Tongue (tissue), 2 donors: ENCODE measurements around the gene AQP3. TPM values are rescaled to one million over a fixed set of nuclear protein-coding genes. Genes with fewer than 3 reads are reported as not detected.
"Not testable (repeated sequence)": the region's sequence is repeated elsewhere in the genome, so short reads cannot be mapped to it uniquely, and the experiment has no call there.

Experiments used
- DNase-seq: peaks from one replicate; pipeline ENCODE4 v3.0.0-alpha.2; 2015
- total RNA-seq: library from RNA; depleted of rRNA; stranded (reverse); fragments of >200 nt; gene quantifications from one replicate; pipeline ENCODE4 v1.2.3, GENCODE V29; 2014

The AQP3 gene
- total RNA-seq, 1 donor from 2014 or later: 143 TPM

DNA sequence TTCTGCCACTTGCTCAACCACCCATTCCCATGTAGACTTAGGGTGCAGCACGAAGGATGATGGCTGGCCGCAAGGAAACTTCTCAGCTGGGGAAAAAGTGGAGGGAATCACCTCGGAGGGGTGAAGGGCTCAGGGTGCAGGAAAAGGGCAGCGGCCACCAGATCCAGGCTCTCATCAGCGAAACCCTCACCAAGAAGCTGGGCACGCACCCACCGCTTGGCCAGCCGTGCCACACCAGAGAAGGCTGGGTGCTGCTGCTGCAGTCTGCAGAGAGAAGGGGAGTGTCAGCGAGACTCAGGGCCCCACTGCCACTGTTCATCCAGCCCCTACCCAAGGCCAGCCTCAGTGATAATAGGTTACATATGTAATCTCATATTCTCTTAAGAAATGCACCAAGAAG lies 17.7 kb upstream of the AQP3 start:
- no peak for DNase-seq

DNA sequence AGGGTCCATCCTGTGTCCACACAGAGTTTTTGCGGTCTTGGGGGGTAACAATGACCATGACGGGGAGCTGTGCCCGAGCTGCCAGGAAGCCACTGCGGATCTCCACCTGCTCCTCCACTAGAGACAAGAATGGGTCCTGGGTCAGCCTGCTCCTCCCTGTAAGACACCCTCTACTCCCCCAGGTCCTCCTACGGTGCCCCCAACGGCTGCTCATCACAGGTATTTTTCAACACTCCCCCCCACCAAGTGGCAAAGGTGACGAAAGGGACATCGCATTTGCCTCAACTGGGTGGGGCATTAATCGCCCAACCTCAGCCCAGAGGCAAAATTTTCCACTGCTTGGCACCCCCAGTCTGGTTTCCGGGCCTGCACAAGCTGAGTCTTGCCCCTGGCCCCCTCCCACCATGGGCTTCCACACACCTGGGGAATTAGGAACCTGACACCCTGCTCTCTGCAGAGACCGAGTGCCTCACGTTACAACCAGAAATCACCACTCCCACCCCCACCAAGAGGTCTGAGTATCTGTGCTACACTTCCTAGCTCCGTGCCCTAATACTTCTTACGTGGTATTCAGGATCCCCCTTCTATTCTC lies 16.7 kb upstream of the AQP3 start:
- DNase-seq: no peak

DNA sequence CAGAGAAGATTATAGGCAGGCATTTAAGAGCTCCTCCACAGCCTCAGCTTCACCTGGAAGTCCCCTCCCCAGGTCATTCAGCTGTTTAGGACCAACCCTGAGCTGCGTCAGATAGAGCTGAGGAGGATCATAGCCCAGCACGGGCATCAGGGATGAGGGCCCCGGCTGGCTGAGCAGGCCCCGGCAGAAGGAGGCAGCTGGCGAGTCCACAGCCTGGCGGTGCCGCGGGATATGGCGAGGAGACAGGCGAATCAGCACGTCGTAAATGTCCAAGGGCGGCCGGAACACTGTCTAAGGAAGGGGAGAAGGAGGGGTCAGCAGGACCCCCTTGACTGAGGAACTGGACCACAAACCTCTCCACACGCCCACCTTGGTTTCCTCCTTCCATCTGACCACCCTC lies 15.8 kb upstream of the AQP3 start:
- DNase-seq: no peak

DNA sequence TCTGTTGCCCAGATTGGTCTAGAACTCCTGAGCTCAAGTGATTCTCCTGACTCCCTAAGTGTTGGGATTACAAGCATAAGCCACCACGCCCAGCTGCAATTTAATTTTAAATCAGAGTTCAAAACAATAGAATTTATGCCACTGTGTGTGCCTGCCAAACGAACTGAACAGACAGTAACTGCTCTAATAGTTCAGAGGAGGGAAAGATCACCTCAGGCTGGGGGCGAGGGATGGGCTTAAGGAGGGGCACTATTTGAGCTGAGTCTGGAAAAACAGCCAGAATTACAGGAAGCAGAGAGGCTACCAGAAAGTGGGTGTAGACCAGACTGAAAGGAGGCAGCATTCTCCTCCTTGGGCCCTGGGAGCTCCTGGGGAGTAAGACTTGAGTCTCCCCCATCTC lies 14.1 kb upstream of the AQP3 start:
- DNase-seq: no peak

DNA sequence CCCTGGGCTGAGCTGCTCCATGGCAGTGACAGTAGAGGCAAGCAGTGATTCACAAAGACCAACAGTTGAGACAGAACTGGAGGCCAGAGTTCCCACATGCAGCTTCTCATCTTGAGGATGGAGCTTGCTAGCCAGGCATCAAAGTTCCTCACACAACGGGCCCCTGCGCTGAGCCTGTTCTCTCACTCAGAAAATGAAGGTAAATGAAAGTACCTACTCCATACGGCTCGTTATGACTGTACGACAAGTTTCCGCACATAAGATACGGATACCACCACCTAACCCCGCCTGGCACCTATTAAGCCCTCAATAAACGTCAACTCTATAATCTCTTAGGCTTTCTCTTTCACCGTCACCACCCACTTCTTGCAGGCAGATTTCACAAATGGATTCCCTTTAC lies 13.5 kb upstream of the AQP3 start:
- DNase-seq: no peak

DNA sequence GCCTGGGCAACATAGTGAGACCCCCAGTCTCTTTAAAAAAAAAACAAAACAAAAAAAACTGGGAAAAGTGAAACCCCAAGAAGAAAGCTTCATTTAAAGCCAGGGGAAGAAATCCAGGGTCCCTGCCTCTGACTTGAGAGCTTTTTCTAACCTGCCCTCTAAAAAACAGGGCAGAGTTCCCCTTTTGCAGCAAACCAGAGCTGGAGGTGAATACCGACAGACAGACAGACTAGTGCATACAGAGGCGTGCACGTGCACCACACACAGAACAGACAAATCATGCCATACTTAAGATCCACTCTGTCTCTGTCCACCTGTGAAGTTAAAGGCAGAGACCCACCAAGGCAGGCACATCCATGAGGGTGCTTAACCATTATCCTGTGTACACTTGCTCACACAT lies 11.7 kb upstream of the AQP3 start:
- no peak for DNase-seq

DNA sequence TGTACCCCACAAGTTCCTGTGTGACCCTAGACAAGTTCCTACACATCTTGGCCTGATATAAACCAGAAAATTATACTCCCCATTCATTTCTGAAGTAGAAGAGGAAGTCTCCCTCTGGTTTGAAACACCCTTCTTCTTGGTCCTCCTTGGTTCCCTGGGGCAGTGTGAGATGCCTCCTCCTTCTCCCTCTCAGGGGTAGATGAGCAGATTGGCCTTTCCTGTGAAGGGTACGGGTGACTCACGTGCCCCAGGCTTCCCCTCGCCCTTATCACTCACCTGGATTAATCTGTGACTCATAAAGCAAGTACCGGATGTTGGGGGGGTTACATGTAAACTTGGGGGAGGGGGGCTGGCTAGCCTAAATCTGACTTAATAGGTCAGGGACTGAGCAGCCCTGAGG lies 11.1 kb upstream of the AQP3 start:
- no peak for DNase-seq

DNA sequence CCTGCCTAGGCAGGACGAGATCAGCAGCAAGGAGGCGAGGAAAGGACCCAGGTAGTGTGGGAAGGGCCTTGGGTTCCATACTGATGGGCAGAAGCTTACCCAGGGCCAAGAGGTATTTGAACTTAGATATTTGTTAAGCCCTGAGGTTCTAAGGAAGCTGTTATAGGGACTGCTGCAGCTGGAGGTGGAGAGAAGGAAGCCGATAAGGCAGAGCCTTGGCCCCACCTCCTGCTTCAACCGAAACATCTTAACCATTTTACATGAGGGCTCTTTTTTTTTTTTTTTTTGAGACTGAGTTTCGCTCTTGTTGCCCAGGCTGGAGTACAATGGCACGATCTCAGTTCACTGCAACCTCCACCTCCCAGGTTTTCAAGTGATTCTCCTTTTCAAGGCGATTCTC lies 8.6 kb upstream of the AQP3 start:
- no peak for DNase-seq

DNA sequence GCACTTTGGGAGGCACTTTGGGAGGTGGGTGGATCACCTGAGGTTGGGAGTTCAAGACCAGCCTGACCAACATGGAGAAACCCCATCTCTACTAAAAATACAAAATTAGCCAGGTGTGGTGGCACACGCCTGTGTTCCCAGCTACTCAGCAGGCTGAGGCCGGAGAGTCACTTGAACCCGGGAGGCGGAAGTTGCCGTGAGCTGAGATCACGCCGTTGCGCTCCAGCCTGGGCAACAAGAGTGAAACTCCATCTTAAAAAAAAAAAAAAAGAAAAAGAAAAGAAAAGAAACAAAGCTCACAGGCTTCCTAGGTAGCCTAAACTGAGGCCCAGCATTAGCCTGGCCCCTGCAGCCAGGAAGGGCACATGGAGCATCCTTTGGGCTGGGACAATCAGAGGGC lies 8.1 kb upstream of the AQP3 start:
- DNase-seq: not testable (repeated sequence)

DNA sequence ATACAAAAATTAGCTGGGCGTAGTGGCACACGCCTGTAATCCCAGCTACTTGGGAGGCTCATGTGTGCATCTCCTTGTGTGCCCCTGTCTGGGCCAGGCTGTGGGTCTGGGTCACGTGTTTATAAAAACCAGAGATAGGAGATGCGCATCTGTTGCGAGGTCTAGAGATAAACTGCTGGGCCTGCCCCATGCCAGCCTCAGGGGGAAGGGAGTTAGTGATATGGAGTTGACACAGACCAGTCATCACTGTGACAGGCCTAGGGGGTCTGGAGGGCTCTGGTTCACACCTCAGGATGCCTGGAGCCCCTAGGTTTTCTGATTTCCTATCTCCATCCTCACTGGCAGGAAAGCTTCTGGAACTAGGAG lies 7.3 kb upstream of the AQP3 start:
- not testable (repeated sequence) for DNase-seq

DNA sequence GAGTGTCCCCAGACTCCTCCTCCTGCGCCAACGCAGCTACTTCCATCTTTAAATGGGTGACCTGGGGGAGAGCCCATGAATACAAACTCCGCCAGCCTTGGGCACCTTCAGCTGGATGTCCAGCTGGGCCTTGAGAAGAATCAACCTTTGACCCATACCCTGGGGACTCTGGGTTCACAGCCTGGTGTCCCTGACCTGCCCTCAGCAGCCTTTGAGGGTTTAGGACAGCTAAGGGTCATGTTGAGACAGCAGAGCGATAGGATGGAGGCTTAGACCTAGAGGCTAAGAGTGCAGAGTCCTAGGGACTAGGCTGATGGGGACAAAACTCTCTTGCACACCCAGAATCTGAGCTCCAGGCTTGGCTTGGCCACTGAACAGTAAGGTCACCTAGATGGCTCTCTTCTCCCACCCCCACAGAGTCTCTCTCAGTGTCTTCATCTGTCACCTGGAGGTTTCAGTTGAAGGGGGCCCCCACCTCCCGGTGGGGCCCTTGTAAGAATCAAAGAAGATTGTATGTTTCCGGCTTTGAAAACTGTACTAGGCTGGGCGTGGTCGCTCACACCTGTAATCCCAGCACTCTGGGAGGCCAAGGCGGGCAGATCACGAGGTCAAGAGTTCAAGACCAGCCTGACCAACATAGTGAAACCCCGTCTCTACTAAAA lies 6.7 kb upstream of the AQP3 start:
- no peak for DNase-seq

DNA sequence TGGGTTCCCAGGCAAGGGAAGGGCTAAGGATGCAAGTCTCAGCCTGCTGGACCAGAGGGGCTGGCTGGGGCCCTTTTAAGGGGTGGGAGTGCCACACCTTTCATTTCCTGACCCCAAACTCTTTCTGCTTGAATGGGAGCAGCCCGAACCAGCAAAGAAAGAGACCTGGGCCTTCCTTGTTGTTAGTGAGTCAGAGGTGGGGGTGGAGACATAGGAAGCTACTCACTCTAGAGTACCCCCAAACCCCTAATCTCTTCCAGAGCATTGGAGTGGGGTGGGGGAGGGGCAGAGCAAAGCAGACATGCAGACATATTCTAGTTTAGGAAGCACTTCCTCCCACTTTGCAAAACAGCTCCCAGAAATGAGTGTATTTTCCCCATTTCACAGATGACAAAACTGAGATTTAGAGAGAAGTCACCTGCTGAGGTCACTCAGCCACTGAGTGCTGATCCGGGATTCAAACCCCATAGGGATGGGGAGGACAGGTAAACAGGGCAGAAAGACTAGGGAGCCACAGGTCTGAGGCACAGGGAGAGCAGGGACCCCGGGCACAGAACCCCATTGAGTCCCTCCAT lies 6.0 kb upstream of the AQP3 start:
- no peak for DNase-seq

DNA sequence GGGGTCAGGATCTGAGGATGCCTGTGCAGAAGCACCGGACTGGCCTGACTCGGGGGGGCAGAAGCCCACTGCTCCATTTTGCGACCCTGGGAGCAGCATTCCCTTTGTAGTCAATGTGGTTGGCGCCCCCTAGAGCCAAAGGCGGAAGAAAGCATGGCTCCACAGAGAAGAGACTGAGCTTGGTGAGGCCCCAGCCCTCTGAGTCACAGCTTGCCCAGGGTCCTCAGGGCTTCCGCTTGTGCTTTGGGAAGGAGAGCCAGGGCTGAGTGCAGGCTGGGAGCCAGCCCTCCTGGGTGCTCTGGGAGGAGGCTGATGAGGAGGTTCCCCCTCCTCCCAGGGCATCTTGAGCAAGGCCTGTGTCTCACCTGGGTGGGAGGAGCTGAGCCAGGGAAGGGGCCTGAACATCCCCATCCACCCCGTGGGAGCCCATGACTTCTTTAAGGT lies 5.5 kb upstream of the AQP3 start:
- DNase-seq: peak; percentile 72

DNA sequence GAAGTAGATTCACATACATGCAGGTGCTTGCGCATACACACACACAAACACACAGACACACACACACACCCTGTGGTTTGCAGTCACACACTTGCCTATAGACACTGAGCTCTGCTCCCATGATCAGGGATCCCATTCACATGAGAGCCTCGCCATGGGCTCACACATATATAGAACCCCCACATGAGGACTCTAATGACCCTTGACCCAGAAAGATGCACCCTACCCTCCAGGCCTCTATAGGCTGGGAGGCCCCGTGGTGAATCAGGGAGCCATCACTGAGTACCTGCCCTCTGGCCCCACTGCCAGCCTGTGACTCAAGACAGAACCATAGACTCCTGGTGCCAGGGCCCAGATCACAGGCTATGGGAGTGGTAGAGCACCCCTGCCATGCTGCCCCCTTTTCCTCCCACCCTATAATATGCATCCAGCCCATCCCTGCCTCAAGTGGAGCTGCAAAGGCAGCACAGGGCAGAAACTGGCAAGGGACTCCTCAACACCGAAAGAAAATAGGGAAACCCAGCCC lies 3.3 kb upstream of the AQP3 start:
- no peak for DNase-seq

DNA sequence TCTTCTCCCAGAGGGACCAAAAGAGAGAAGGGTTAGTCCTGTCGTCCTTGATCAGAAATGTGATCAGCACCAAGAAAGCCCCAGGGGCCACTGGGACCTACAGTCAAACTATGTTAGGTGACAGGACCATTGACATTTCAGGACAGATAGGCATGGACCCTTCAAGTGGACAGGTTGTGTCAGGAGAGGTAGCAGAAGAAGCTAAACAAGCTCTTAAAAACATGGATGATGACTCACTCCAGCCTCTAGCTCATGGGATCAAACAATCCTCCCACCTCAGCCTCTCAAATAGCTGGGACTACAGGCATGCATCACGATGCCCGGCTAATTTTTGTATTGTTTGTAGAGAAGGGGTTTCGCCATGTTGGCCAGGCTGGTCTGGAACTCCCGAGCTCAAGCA lies 2.3 kb upstream of the AQP3 start:
- DNase-seq: no peak

DNA sequence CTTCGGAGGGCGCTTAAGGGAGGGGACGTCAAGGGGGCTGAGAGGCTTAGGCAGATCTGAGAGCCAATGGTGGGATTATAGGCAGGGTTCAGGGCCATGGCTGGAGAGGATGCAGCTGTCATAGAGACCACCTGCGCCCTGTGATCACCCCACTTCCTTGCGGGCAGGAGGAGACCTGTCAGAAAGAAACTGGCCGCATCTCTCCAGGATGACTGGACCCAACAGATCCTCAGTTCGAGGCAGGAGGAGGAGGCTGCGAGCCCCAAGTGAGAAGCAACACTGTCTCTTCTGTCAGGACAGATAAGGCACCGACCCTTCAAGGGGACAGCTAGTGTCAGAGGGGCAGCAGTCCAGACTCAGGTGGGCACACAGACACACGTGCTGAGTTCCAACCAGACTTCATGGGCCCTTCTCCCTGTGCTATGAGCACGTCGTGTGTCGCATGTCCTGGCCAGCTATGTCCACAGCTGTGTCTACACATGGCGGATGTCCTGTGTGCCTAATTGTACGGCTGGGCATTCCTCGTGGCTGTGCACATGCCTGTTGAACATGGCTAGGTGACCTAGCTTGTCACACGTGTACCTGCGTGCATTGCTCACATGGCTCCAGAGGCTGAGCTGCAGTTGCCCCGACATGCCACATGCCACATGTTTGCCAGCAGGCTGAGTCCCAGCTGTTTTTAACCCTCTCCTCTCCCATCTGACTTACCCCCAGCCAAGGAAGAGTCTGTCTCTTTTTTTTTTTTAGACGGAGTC lies 583 bp upstream of the AQP3 start:
- peak; percentile 42 for DNase-seq

DNA sequence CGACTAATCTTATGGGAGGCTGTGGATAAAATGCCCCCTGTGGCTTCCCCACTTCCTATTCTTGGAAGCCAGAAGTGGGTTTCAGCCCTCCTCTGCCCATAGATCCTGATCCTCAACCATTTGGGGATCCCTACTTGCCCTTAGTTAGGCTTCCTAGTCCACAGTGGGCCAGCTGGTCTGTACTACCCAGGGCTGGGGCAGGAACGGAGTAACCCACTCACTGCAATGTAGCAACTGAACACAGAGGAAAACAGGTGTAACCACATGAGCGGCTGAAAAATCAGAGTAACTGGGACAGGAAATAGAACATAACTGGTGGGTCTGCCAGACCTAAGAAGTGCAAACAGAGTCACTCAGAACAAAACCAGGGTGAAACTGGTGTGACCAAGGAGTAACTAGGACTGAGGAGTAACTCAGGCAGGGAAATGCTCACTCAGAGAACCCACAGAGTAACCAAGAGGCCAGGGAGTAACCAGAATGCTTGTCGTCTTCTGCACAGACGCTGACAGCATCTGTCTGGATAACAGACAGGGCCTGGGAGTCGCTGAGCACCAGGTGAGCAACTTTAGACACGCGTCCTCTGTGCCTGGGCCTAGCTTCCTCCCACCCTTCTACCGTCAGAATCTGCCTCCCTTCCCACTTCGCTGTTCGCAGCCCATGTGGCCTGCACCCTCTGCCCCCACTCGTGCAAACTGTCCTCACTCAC lies 1.0 kb downstream of the AQP3 start:
- peak; percentile 38 for DNase-seq

DNA sequence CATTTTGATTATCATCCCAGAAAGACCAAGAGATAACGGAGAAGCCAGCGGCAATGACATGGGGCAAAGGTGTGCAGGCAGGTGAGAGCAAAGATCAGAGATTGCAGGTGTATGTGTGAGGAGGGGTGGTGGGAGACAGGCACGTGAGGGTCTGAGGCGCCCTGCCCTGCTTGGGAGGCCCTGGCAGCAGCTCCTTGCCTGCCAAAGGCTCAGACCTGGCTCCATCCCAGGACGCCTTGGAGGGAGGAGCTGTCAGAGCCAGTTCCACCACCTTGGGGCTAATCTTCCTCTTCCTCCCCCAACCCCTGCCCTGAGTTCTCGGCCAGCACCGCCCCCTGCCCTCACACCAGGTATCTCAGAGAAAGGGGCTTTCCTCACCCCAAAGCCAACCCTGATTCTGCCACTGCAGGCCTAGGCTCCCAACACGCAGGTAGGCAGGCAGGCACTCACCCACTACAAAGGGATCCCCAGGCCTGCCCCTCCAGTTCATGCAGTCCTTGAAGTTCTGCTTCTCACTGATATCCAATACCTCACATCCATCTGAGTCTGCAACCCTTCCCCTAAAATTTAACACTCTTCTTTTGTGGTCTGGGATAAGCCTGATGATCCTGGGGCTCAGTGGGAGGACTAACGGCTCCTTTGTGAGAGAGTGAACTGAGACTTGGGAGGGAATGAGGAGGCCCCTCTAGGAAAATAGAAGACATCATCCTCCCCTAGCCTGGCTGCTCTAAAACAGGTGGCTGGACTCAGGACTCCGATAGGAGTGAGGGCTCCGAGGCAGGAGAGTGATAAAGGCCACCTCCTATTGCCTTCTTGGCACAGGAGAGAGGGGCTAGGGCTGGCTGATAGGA lies 1.8 kb downstream of the AQP3 start:
- no peak for DNase-seq

DNA sequence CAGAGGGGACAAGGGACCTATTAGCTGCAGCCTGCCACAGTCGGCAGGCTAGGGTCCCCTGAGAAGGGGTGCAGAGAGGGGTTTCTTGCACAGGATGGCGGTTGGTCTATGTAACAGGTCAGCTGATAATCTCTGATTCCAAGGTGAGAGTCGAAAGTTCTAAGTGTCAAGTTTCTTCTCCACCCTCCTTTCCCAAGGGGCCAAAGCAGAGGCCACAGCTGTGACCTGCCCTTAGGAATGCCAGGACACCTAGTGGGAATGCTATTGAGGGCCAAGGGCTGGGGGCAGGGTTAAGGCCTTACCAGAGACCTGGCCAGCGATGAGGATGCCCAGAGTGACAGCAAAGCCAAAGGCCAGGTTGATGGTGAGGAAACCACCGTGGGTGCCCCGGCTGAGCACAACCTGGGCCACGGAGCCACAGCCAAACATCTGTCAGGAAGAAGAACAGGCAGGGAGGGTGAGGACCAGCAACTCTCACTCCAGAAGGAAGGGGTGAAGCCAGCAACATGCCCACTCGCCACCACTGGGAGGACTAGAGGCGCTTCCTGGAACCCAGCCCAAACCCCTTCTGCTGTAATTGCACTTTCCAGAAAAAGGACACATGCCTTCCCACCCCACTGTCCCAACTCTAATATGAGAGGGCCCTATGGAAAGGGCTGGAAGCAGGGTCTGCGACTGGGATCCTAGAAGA lies 3.8 kb downstream of the AQP3 start:
- DNase-seq: no peak

DNA sequence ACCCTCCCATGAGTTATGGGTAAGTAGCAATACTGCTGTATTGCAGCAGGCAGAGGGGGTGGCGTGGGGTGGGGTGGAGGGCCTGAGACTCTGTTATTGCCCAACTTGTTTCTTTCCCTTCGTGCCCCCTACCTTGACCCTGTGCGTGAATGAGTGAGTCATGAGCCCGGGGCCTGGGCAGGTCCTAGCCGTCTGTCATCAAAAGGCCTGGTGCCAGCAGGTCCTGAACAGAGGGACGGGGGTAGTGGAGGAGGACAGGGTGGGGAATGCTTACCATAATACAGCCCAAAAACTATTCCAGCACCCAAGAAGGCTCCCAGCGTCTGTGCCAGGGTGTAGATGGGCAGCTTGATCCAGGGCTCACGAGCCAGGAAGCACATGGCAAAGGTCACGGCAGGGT lies 4.3 kb downstream of the AQP3 start:
- DNase-seq: no peak

DNA sequence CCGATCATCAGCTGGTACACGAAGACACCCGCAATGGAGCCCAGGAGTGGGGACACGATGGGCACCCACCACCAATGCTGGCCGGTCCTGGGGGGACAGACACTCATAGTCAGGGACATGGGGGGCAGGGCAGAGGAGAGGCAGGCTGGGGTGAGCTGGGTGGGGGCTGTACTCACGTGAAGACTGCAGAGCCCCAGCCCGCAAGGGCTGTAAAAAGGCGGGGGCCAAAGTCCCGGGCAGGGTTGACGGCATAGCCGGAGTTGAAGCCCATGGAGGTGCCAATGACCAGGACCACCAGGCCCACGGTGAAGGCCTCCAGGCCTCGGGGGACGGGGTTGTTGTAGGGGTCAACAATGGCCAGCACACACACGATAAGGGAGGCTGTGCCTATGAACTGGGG lies 5.3 kb downstream of the AQP3 start:
- no peak for DNase-seq
